Stimulated activated CD8-positive, alpha-beta memory T cell treated with anti-CD3 and anti-CD28 coated beads, Interleukin-12 subunit alpha, Interleukin-12 subunit beta, amount 100 ng/mL, for 1 hour (primary cell): Measurements from ENCODE around the gene STK4.

ENCODE experiments used
- DNase-seq: peaks from one replicate; pipeline ENCODE4 v3.0.0-alpha.2; 2020; ENCODE audit warnings: low read depth

The STK4 gene

GRCh38 chr20:44954211-44954610, 12.1 kb upstream of the STK4 start:
- DNase-seq, result no peak

- DNase-seq, result no peak
Measured at GRCh38 chr20:44955270-44955669, 11.0 kb upstream of the STK4 start.

DNA sequence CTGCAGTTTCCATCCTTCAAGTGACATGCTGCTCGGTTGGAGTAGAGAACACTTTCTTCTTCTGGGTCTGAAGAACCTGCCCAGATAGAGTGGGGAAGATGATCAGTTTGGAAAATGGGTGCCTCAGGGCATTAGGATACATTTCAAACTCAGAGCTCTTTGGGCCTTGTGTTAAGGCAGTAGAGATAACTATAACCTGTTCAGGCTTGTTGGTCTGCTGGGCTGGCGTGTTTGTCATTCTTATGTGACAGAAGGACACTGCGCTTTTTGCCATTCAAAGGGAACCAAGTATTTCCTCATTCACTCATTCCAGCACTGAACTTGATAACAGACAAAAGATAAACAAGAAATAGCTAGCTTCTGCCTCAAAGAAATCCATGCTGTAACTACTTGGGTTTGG, 9.9 kb upstream of the STK4 start:
- no peak for DNase-seq

DNA sequence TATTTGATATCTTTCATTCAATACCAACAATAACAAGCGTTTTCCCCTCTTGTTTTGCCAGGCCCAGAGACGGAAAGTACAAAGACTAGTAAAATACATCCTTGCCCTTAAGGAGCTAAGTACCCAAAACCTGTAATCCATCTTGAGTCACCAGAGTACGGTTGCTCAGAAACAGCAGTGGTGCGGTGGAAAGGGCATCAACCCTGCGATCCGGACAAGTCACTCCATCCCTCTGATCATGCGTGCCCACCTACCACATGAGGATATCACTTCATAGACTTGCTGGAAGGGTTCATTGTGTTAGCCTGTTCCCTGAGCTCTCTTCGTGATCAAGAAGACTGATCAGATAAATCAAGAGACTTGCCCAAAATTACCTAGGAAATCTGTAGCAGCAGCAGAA, 8.0 kb upstream of the STK4 start:
- no peak for DNase-seq

DNA sequence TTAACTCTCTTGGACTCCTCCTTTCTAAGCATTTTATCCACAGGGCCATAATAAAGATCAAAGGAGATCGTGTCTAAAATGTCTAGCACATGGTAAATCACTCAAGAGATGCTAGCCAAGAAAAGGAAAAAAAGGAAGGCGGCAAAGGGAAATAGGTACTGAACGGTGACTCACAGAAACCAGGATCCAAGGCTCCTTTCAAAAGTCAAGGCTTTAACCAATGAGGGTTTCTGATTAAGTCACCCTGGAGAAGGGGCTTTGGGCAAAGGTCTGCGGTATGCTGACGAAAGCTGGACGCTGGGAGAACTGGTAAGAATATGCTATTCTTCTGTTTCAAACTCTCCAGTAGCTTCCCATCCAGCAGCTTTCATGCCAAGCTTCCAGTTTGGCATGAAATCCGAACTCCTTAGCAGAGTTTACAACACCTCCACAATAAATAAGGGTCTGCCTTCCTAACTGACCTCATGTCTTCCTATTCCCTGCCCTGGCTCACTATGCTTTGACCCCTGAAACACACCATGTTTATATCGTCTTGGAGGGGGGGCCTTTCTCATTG, 7.2 kb upstream of the STK4 start:
- DNase-seq, result no peak

- DNase-seq, result peak; percentile 51
Measured at GRCh38 chr20:44959638-44960102, 6.6 kb upstream of the STK4 start.

GRCh38 chr20:44960103-44960852, 6.0 kb upstream of the STK4 start, which contains the start of gene TOMM34:
TSS of gene TOMM34 (minus strand) at chr20:44960397. CDS start at chr20:44960333, 64 bp downstream.
- DNase-seq, result peak; percentile 92

DNA sequence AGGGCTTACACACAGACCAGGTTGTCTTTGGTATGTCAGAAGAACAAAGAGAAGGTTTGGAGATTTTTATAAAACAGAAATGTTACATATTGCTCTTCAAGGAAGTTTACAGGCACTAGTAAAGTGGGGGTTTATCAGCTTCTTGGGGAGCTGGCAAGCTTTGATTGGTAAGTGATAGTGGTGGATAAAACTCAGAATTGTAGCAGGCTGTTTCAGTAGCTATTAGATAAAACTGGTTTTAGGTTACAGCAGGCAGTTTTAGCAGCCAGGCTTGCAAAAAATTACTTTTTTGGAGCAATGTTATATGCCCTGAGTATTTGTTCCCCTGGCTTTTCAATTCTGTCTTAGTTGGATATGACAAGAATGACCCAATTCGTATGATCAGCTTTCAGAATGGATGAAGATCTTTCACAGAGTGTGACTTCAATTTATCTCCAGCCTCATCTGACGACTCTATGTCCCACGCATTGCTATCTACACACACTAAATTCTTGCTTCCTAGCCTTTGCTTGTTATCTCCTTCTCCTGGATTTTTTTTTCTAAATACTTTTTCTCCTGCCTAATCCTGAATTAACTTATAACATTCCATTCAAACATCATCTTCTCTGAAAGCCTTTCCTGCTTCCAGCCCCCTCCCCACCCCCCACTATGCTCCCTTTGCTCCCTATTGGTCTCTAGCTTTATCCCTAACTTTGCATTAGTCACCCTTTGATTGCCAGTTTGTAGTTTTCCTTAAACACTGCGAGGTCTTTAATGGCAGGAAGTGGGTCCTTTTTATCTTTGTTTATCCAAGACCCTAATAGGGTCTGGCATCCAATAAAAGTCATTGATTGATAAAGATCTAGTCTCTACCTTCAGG, 5.1 kb upstream of the STK4 start:
- DNase-seq, result no peak

- no peak for DNase-seq
Measured at GRCh38 chr20:44961870-44962267, 4.4 kb upstream of the STK4 start.

GRCh38 chr20:44962483-44962882, 3.8 kb upstream of the STK4 start:
- no peak for DNase-seq

DNA sequence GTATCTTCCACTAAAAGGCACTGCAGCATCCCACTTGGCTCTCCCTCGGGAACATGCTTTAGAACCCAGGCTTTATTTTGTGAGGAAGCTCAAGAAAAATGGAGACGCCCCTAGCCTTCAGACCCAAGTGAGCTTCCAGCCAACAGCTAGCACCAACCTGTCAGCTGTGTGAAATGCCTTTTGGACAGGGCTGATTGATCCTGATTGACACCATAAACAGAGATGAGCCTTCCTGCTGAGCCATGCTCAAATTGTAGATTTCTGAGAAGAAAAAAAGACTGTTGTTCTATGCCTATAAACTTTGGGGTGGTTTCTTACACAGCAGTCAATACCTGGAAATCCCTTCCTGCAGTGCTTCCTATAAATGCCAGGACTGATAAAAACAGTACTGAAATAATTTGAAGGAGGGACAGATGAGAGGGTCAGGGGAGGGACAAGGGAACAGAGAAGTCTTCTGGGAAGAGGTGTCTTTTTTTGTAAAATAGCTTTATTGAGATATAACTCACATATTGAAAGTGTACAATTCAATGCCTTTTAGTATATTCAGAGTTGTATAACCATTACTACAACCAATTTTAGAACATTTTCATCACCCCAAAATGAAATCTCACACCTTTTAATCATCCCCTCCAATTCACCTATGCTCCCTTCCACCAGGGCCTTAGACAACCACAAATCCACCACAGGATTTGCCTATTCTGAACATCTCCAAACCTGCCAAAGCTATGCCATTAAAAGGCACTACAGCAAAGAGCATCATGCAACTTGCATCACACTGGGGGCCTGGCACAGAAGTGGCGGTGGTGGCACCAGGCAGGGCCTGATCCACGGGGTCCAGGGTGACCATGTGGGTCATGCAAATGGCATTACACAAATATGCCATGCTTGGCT, 2.7 kb upstream of the STK4 start:
- DNase-seq, result no peak

DNA sequence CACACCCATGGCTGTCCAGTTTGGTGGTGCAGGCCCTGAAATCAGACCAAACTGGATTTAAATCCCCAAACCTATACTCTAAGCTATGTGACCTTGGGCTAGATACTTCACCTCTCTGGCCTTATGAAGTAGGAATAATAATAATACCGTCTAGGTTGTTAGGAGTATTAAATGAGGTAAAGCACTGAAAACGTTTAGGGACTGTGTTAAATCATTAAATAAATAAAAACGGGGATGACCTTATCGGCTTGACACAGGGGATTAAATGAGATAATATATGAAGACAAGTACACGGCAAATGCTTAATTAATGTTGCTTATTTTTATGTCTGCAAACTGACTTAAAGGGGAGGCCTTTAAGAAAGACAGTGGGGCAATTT, 672 bp upstream of the STK4 start:
- DNase-seq, result no peak

DNA sequence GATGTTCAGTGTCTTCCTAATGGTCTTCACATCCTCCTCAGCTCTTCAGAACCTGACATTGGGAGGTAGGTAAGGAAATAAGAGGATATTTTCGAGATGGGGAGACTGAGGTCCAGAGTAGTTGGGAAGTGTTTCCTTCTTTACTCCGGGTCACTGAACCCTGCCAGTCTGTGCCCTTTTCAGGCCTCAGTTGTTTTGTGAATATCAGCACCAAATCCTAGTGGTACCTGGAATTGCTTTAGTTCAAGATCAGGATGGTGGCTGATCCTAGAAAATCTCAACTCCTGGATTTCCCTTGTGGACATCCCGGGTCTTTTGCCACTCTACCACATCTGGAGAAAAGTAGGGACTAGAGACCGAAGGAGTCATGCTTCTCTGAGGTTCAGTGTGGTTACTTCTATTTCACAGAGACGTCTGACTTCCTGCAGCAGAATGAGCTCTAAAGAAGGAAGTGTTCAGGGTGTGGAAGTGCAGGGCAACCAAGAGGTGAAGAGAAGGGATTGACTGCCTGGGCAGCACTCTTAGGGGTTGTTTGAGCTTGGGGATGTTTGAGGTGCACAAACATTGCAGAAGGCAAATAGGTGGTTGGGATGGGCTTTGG, 995 bp downstream of the STK4 start:
- no peak for DNase-seq

DNA sequence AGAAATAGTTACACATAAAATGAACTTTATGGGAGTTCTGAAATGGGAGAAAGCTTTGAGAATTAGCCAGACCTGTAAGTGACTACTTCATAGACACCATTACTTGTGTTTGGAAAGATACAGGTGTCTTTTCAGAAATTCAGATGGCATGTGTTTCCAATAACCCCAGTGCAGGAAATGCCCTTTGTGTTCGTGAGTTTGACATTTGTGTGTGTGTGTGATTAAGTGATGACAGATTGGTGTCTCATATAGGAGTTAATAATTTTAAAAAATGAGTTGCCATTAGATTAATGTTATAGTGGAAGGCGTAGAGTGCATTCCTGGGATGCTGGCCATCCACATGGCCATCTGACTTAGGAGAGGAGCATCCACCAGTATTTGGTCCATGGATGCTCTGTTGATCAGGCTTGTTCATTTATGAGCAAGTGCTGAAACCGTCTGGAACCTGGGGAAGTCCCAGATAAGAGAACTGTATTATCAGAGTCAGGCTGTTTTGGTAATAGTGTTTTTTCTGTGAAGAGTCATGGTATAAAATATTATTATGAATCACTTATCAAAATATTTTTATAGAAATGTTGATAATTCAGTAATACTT, 3.1 kb downstream of the STK4 start:
- DNase-seq, result no peak

- DNase-seq, result no peak
Measured at GRCh38 chr20:44970243-44970757, 4.0 kb downstream of the STK4 start.

DNA sequence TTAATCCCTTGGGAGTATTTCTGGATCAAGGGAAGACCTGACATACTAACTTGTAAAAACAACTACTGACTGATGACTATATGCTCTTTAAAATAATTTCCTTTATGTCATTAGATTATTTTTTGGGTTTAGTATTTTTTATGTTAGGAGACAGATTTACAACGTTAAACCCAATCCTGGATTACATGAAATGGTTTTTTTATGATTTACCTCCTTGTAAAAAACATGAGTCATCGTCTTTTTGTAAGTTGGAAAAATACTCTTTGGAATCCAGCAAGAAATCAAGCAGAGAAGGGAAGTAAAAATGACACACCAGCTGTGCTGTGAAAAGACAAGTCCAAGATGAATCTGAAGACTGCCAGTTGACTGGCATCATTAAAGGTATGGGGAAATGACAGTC, 6.7 kb downstream of the STK4 start:
- no peak for DNase-seq

DNA sequence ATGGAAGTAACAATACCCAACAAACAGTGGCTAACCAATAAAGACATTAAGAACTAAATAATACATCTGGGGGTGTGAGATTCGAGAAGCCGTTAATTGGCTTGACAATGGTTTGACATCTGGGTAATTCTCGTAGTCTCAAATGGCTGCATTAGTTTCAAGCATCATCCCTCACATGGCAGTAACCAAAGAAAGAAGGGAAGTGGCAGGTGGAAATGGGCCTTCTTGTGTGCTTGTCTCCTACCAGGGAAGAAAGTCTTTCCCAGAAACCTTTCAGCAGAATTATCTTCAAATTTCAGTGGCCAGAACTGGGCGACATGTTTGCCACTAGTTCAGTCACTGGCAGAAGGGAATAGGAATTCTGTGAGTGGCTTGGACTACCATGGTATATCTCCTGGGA, 10.4 kb downstream of the STK4 start:
- DNase-seq, result no peak

DNA sequence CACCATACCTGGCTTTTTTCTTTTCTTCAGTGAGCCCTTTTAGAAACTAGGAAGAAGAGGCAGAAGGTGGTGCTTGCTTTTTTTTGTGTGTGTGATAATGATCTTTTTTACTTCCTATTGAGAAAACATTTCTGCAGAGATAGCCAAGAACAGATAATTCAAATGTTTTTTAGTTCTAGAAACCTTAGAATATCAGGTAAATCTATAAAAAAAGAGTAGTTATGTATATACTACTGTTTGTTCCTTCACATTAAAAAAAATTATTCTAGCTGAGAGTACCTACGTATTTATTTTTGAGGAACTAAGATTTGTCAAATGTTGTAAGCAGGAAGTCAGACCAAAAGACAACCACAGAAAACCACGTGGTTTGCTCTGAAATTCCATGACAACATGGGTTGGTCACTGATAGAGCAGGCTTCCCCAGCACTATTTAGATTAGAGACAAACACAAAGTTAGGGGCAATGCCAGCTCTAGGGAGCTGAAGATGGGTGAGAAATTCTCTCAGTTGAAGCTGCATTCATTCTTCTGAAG, 12.8 kb downstream of the STK4 start:
- DNase-seq, result peak; percentile 57

DNA sequence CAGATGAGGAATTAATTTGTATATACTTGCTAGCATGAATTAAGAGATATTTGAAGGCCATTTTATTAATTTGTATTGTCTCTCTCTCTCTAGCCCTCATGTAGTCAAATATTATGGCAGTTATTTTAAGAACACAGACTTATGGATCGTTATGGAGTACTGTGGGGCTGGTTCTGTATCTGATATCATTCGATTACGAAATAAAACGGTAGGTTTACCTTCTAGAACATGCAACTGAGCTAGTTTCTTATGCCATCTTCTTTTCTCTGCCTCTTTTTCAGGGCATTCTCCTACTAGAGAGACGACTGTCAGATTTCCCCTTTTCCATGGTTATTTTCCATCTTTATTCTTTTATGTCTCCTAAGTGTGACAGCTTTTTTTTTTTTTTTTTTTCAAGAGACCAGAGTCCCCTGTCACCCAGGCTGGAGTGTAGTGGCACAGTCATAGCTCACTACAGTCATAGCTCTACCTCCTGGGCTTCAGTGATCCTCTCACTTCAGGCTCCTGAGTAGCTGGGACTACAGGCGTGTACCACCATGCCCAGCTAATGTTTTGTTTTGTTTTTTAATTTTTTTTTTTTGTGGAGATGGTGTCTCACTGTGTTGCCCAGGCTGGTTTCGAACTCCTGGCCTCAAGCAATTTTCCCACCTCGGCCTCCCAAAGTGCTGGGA, 15.6 kb downstream of the STK4 start:
- DNase-seq, result no peak

DNA sequence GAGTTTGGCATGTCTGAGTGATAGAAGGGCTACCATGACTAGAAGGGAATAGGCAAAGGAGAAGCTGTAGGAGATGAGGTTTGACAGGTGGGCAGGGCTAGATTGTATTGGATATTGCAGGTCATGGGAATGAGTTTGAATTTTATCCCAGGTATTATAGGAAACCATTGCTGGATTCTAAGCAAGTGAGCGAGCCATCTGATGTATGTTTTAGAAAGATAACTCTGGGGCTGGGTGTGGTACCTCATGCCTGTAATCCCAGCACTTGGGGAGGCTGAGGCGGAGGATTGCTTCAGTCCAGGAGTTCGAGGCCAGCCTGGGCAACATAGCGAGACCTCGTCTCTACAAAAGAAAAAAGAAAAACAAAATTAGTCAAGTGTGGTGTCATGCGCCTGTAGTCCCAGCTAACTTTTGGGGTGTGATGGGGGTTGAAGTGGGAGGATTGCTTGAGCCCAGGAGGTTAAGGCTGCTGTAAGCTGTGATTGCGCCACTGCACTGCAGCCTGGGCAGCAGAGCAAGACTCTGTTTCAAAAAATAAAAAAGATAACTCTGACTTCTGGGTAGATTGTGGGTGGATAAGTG, 16.9 kb downstream of the STK4 start:
- no peak for DNase-seq
